GM18873 (cell line): ENCODE measurements around the gene EDEM2.
"Not testable (repeated sequence)": the region's sequence is repeated elsewhere in the genome, so short reads cannot be mapped to it uniquely, and the experiment has no call there.

Source experiments
- ATAC-seq: cut with Tn5 transposase; IDR thresholded peaks from one replicate; pipeline ENCODE4 v1.9.1; 2021; ENCODE audit warnings: mild to moderate bottlenecking, moderate library complexity, moderate number of reproducible peaks; ENCODE audit not compliant: unreplicated experiment, low FRiP score

Gene EDEM2

GRCh38 chr20:35133031-35133430, 14.1 kb downstream of the EDEM2 start:
- ATAC-seq: no peak

DNA sequence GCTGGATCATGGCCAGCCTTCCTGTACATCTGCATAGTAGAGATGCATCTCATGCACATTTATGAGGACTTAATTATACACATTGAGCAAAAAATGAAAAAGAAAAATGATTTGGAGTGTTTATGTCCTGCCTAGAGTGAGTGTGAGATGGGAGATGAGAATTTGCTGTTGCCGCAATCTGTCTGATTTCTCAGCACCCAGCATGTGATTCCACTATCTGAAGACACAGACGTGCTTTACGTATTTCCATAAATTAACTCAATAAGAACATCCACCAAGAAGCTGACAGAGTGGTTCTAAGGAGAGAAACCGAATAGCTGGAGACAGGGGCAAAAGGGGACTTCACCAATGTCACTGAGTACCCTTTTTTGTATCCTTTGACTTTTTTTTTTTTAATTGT, 15.2 kb downstream of the EDEM2 start:
- no peak for ATAC-seq

- no peak for ATAC-seq
Observed at GRCh38 chr20:35129647-35130069, 17.5 kb downstream of the EDEM2 start.

DNA sequence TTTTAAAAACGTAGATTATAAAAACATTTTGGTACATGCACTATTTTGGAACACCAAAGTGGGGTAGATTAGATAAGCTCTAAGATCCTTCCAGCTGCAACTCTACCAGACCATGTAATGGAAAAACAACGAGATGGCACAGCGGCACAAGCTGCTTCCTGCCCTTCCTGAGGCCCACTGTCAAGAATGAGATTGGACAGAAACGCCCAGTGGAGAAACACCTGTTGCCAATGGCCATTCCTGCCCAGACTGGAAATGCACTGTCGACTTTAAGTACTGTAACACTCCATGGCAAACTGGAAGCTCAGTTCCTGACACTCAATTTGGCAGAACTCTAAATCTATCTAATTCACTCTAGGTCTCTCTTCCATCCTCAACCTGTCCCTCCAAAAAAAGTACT, 21.4 kb downstream of the EDEM2 start:
- ATAC-seq: no peak

DNA sequence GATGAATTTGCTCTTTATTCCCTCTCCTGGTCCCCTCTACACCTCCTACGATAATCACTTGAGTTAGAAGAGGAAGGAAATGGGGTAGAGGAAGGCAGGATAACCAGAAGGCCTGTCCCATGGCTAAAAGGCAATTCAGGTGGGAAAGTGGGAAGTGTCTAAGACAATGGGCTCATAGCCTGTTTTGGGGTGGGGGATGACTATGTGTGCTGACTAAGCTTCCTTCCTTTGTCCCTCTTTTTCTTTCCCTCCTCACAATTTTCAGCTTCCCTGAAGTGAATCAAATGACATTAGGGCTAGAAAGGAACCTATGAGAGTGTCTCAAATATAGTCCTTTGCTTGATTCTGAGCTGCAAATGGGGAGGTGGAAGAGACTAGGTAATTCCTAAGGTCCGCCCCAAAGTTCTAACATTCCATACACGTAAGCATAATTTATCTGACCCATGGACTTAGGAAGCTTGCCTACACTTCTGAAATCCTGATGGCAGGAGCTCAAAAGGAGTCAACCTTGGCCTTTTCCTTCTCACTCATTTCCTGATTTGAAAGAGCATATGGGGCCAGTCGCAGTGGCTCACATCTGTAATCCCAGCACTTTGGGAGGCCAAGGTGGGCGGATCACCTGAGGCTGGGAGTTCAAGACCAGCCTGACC, 24.3 kb downstream of the EDEM2 start:
- no peak for ATAC-seq

DNA sequence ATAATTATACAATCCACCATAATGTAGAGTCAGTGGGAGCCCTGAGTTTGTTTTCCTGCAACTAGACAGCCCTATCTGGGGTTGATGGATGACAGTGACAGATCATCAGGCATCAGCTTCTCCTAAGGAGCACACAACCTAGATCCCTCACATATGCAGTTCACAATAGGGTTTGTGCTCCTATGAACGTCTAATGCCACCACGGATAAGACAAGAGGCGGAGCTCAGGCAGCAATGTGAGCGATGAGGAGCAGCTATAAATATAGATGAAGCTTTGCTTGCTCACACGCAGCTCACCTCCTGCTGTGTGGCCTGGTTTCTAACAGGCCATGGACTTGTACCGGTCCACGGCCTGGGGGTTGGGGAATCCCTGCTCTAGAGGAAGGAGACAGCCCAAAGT, 25.9 kb downstream of the EDEM2 start:
- ATAC-seq: no peak

GRCh38 chr20:35120012-35120701, 27.0 kb downstream of the EDEM2 start:
- ATAC-seq: no peak

DNA sequence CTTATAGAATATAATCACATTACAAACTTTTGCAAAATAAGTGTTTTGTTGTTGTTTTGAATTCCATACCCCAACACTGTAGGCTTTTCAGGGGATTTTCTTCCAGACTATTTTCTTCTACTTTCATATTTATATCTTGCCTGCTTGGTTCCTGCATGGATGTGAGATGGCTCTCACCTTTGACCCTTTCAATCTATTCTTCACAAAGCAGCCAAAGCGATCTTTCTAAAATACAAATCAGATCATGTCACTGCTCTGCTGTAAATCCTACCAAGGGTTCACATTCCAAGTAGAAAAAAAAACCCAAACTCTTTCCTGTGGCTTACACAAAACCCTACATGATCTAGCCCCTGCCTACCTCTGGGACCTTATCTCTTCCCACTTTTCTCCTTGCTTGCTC, 29.5 kb downstream of the EDEM2 start:
- no peak for ATAC-seq

GRCh38 chr20:35117196-35117595, 29.9 kb downstream of the EDEM2 start:
- no peak for ATAC-seq

- ATAC-seq: no peak
Observed at GRCh38 chr20:35116258-35116657, 30.9 kb downstream of the EDEM2 start.

- no peak for ATAC-seq
Observed at GRCh38 chr20:35115606-35116005, 31.5 kb downstream of the EDEM2 start.

- ATAC-seq: not testable (repeated sequence)
Observed at GRCh38 chr20:35112276-35112675, 34.9 kb downstream of the EDEM2 start.

DNA sequence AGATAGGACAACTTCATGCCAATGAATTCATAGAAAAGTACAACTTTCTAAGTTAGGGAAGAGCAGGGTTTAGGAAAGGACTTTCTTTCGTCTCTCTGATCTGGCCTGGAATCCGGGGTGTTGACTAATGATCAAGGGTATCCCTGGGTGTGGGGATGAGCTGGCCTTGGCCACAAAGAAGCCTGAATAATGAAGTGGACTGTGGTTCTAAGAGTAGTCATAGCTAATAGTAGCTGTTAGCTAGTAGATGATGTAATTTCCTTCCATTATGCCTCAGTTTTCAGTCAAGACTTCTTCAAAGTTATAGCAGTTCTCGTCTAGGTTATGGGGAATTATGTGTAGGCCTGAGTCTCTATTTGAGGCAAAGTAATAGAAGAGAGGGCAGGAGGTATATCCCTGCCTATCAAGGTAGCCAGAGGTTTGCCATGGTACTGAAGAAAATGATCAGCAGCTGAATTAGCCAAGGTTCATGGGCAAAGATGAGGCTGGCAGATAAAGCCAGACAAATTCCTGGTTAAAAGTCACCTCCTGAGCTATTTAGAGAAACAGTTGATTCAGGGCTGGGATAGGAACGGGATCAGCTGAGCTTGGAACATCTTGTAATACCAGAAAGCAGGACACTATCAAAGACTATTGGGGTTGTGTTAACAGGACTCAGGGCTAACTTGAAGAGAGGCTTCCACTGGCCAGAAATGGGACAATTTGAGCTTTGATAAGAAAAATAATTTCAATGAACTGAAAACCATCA, 35.8 kb downstream of the EDEM2 start:
- no peak for ATAC-seq

GRCh38 chr20:35108921-35109320, 38.2 kb downstream of the EDEM2 start:
- ATAC-seq: no peak

GRCh38 chr20:35106827-35107380, 40.2 kb downstream of the EDEM2 start:
- ATAC-seq: no peak

- ATAC-seq: no peak
Observed at GRCh38 chr20:35104685-35105295, 42.3 kb downstream of the EDEM2 start.

- no peak for ATAC-seq
Observed at GRCh38 chr20:35101620-35102019, 45.5 kb downstream of the EDEM2 start.

- no peak for ATAC-seq
Observed at GRCh38 chr20:35093267-35093884, 53.8 kb downstream of the EDEM2 start.

DNA sequence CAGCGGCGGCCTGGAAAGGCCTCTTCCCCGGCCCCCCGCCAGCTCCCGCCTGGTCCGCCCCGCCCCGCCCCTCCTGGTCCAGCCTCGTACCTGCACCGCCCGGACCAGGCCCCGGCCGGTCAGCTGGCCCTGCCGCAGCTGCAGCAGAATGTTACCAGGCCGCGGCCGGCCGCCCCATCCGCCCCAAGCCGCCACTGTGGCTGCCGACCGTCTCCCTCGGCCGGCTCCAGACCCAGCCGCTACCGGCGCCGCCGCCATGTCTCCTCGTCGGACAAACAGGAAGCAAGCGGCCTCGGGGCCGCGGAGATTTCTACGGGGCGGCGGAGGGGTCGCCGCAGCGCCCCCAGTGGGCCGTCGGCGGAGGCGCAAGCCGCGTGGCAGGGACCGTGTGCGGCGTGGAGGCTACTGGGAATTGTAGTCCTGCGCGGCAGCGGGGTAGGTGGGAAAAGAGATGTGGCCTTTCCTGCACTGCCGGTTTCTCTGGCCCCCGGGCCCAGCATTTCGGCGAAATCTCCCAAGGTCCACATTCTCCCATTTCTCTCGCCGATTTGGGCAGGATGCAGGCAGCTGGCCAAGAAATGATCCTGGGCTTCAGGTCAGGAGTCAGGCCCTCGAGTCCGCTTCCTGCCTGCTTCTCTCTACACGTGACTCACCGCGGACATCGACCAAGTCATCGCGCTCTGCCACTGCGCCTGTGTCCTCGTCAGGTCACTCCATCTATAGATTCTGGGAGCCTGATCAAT, 54.4 kb downstream of the EDEM2 start, which contains the start of gene TRPC4AP:
Gene TRPC4AP (minus strand): TSS at position 284 of the 743 bp plus-strand sequence. CDS start 26 bp downstream, at position 258.
- ATAC-seq: peak; percentile 77
